COR-L47 (cell line): ENCODE results near the gene RUNDC3A.
A peak's percentile ranks its signal among the peaks of the same experiment; 100 is the strongest.

ENCODE experiments used
- DNase-seq: peaks from one replicate; lab custom pipeline; 2025; lab: John Stamatoyannopoulos, UW

The RUNDC3A gene

GRCh38 chr17:44308320-44308818 lies at the start of gene RUNDC3A:
Gene RUNDC3A (plus strand): TSS chr17:44308601. CDS start chr17:44308833, 232 bp downstream.
- DNase-seq, result peak; percentile 77

- DNase-seq, result no peak
These were observed 49.5 kb upstream of the RUNDC3A start for GRCh38 chr17:44258811-44259351.

GRCh38 chr17:44260296-44260695 lies 48.1 kb upstream of the RUNDC3A start:
- no peak for DNase-seq

- DNase-seq, result no peak
These were observed 45.7 kb upstream of the RUNDC3A start for GRCh38 chr17:44262654-44263225.

GRCh38 chr17:44263345-44263902 lies 45.0 kb upstream of the RUNDC3A start:
- no peak for DNase-seq

- DNase-seq, result no peak
These were observed 41.8 kb upstream of the RUNDC3A start for GRCh38 chr17:44266402-44267164.

GRCh38 chr17:44267165-44267455 lies 41.3 kb upstream of the RUNDC3A start:
- no peak for DNase-seq

- DNase-seq, result no peak
These were observed 40.4 kb upstream of the RUNDC3A start, which contains the start of gene SLC4A1 for GRCh38 chr17:44267818-44268490. Gene SLC4A1 (minus strand): TSS chr17:44268135. CDS start chr17:44262866, 5,269 bp downstream.

GRCh38 chr17:44268709-44269534 lies 39.5 kb upstream of the RUNDC3A start:
- DNase-seq, result no peak

- no peak for DNase-seq
These were observed 38.7 kb upstream of the RUNDC3A start for GRCh38 chr17:44269535-44270240.

GRCh38 chr17:44272321-44272951 lies 36.0 kb upstream of the RUNDC3A start:
- DNase-seq, result no peak

GRCh38 chr17:44272954-44273353 lies 35.4 kb upstream of the RUNDC3A start:
- no peak for DNase-seq

- DNase-seq, result no peak
These were observed 34.8 kb upstream of the RUNDC3A start for GRCh38 chr17:44273607-44274006.

GRCh38 chr17:44277976-44278375 lies 30.4 kb upstream of the RUNDC3A start:
- no peak for DNase-seq

GRCh38 chr17:44279346-44279665 lies 29.1 kb upstream of the RUNDC3A start:
- DNase-seq, result no peak

- DNase-seq, result no peak
These were observed 28.6 kb upstream of the RUNDC3A start for GRCh38 chr17:44279666-44280391.

GRCh38 chr17:44280392-44280937 lies 27.9 kb upstream of the RUNDC3A start:
- DNase-seq, result no peak

- DNase-seq, result no peak
These were observed 26.8 kb upstream of the RUNDC3A start for GRCh38 chr17:44281570-44281969.

- no peak for DNase-seq
These were observed 26.1 kb upstream of the RUNDC3A start for GRCh38 chr17:44282264-44282663.
